ENCODE results near the gene CERK. TPM values are rescaled to one million over a fixed set of nuclear protein-coding genes. Genes with fewer than 3 reads are reported as not detected.
"Not testable (repeated sequence)": the region's sequence is repeated elsewhere in the genome, so short reads cannot be mapped to it uniquely, and the experiment has no call there.

CERK gene
- total RNA-seq: 10 to 100 TPM; 44.8 to 48.0 TPM

GRCh38 chr22:46737976-46738646, at the start of gene CERK:
TSS of gene CERK (minus strand) at chr22:46738252. CDS start at chr22:46738148, 104 bp downstream.
- Mint-ChIP-seq H3K36me3 (peaks cover 10 to 18% of the 10 kb centered on the region in 2 donors), H3K27ac (peak within 1 kb of the TSS; percentile 87 to 99), H3K9me3 (peaks cover 0 to 6% of the 10 kb centered on the region in 2 donors)
- ATAC-seq (peak; percentile 53 to 67), DNase-seq (ENCODE audit: low spot score in 2 of 2) (peak in 1 of 2 donors; percentile 45)

GRCh38 chr22:46783721-46784120, 45.7 kb upstream of the CERK start:
- H3K36me3 Mint-ChIP-seq: peaks cover 0 to 11% of the 10 kb centered on the region in 2 donors
- no peak for DNase-seq (ENCODE audit: low spot score in 2 of 2)
- ATAC-seq: no peak
- no peak overlapping the region for H3K27ac Mint-ChIP-seq
- no peaks in the 10 kb centered on the region for H3K9me3 Mint-ChIP-seq

- DNase-seq (ENCODE audit: low spot score in 2 of 2); ATAC-seq; H3K9me3 Mint-ChIP-seq: not testable (repeated sequence)
- peaks cover 0 to 14% of the 10 kb centered on the region in 2 donors for H3K36me3 Mint-ChIP-seq
- H3K27ac Mint-ChIP-seq: peak overlapping the region in 1 of 2 donors; percentile 75
Observed at GRCh38 chr22:46782200-46782599, 44.1 kb upstream of the CERK start.

- ATAC-seq: no peak
- H3K27ac Mint-ChIP-seq: no peak overlapping the region
- no peak for DNase-seq (ENCODE audit: low spot score in 2 of 2)
- no peaks in the 10 kb centered on the region for H3K9me3 Mint-ChIP-seq
- H3K36me3 Mint-ChIP-seq: peaks cover 0 to 17% of the 10 kb centered on the region in 2 donors
Observed at GRCh38 chr22:46781291-46781690, 43.2 kb upstream of the CERK start.

- Mint-ChIP-seq H3K9me3 (no peaks in the 10 kb centered on the region), H3K36me3 (peaks cover 0 to 25% of the 10 kb centered on the region in 2 donors), H3K27ac (peak overlapping the region in 1 of 2 donors; percentile 53)
- no peak for ATAC-seq
- DNase-seq (ENCODE audit: low spot score in 2 of 2): peak in 1 of 2 donors; percentile 37
Observed at GRCh38 chr22:46780453-46780852, 42.4 kb upstream of the CERK start.

- ATAC-seq (no peak), DNase-seq (ENCODE audit: low spot score in 2 of 2) (peak in 1 of 2 donors; percentile 34)
- peaks cover 0 to 33% of the 10 kb centered on the region in 2 donors for H3K36me3 Mint-ChIP-seq
- H3K27ac Mint-ChIP-seq: no peak overlapping the region
- no peaks in the 10 kb centered on the region for H3K9me3 Mint-ChIP-seq
Observed at GRCh38 chr22:46779651-46780050, 41.6 kb upstream of the CERK start.

GRCh38 chr22:46779023-46779422, 41.0 kb upstream of the CERK start:
- Mint-ChIP-seq H3K9me3 (no peaks in the 10 kb centered on the region), H3K36me3 (peaks cover 0 to 33% of the 10 kb centered on the region in 2 donors), H3K27ac (no peak overlapping the region)
- ATAC-seq (no peak), DNase-seq (ENCODE audit: low spot score in 2 of 2) (no peak)

GRCh38 chr22:46777609-46777970, 39.5 kb upstream of the CERK start:
- peak overlapping the region; percentile 60 to 92 for H3K27ac Mint-ChIP-seq
- DNase-seq (ENCODE audit: low spot score in 2 of 2) (peak in 1 of 2 donors; percentile 55), ATAC-seq (no peak)
- no peaks in the 10 kb centered on the region for H3K9me3 Mint-ChIP-seq
- H3K36me3 Mint-ChIP-seq: peaks cover 0 to 33% of the 10 kb centered on the region in 2 donors

GRCh38 chr22:46776876-46777608, 39.0 kb upstream of the CERK start:
- Mint-ChIP-seq H3K9me3 (no peaks in the 10 kb centered on the region), H3K36me3 (peaks cover 0 to 33% of the 10 kb centered on the region in 2 donors), H3K27ac (peak overlapping the region; percentile 60 to 92)
- ATAC-seq (no peak), DNase-seq (ENCODE audit: low spot score in 2 of 2) (no peak)

- ATAC-seq (no peak), DNase-seq (ENCODE audit: low spot score in 2 of 2) (no peak)
- Mint-ChIP-seq H3K27ac (peak overlapping the region; percentile 60 to 92), H3K36me3 (peaks cover 0 to 33% of the 10 kb centered on the region in 2 donors), H3K9me3 (no peaks in the 10 kb centered on the region)
Observed at GRCh38 chr22:46775850-46776826, 38.1 kb upstream of the CERK start.

- ATAC-seq: no peak
- H3K27ac Mint-ChIP-seq: peak overlapping the region; percentile 60 to 84
Observed at GRCh38 chr22:46774980-46775849, 37.2 kb upstream of the CERK start.

GRCh38 chr22:46774253-46774979, 36.4 kb upstream of the CERK start:
- Mint-ChIP-seq H3K27ac (peak overlapping the region; percentile 60 to 84), H3K36me3 (peaks cover 0 to 39% of the 10 kb centered on the region in 2 donors), H3K9me3 (no peaks in the 10 kb centered on the region)
- ATAC-seq: peak; percentile 15 to 33
- DNase-seq (ENCODE audit: low spot score in 2 of 2): no peak

More at GRCh38 chr22:46774980-46775849, 37.2 kb upstream of the CERK start:
- Mint-ChIP-seq H3K36me3 (peaks cover 0 to 39% of the 10 kb centered on the region in 2 donors), H3K9me3 (no peaks in the 10 kb centered on the region)
- DNase-seq (ENCODE audit: low spot score in 2 of 2): no peak

- Mint-ChIP-seq H3K36me3 (peaks cover 0 to 39% of the 10 kb centered on the region in 2 donors), H3K27ac (peak overlapping the region; percentile 60 to 90), H3K9me3 (no peaks in the 10 kb centered on the region)
- DNase-seq (ENCODE audit: low spot score in 2 of 2): no peak
- peak in 1 of 2 donors; percentile 14 for ATAC-seq
Observed at GRCh38 chr22:46773076-46773475, 35.0 kb upstream of the CERK start.

GRCh38 chr22:46770726-46771125, 32.7 kb upstream of the CERK start:
- peak overlapping the region; percentile 32 to 89 for H3K27ac Mint-ChIP-seq
- no peak for DNase-seq (ENCODE audit: low spot score in 2 of 2)
- H3K9me3 Mint-ChIP-seq: no peaks in the 10 kb centered on the region
- H3K36me3 Mint-ChIP-seq: peaks cover 0 to 31% of the 10 kb centered on the region in 2 donors
- no peak for ATAC-seq

- ATAC-seq (no peak), DNase-seq (ENCODE audit: low spot score in 2 of 2) (no peak)
- Mint-ChIP-seq H3K9me3 (no peaks in the 10 kb centered on the region), H3K27ac (peak overlapping the region; percentile 26 to 32), H3K36me3 (peaks cover 0 to 26% of the 10 kb centered on the region in 2 donors)
Observed at GRCh38 chr22:46770151-46770641, 32.1 kb upstream of the CERK start.
